ENCODE measurements around the gene GPC3.
A peak's percentile ranks its signal among the peaks of the same experiment; 100 is the strongest.

The GPC3 gene

GRCh38 chrX:133793626-133794025 is 191.8 kb downstream of the GPC3 start:
- Histone ChIP-seq H3K27ac (ENCODE audit: low read depth, low read length) (no peak overlapping the region), H3K4me2 (ENCODE audit: low read length) (no peak overlapping the region), H3K4me3 (ENCODE audit: low read length) (no peak overlapping the region), H3K4me1 (ENCODE audit: control insufficient read depth, low read length) (peaks cover 2% of the 10 kb centered on the region; the same call in 1 of the 2 replicates), H3K79me2 (ENCODE audit: control insufficient read depth, low read length) (no peaks in the 10 kb centered on the region), H3K36me3 (ENCODE audit: control insufficient read depth, low read length) (no peaks in the 10 kb centered on the region), H3K9me3 (ENCODE audit: control insufficient read depth, insufficient read depth, low read length) (no peaks in the 10 kb centered on the region), H3K9me2 (replicated peaks; ENCODE audit: control insufficient read depth, low read length) (no peaks in the 10 kb centered on the region), H3F3A (ENCODE audit: control insufficient read depth, insufficient read depth) (no peaks in the 10 kb centered on the region), H3K27me3 (ENCODE audit: control insufficient read depth, low read length) (no peaks in the 10 kb centered on the region), H4K20me1 (ENCODE audit: control insufficient read depth, insufficient read depth, low read depth, low read length) (no peaks in the 10 kb centered on the region)
- TF ChIP-seq EZH2phosphoT487 (IDR thresholded peaks at IDR 0.05; ENCODE audit: borderline replicate concordance, low read length): no peak
- TF ChIP-seq CTCF (IDR thresholded peaks at IDR 0.05; ENCODE audit: low read depth, low read length, poor library complexity, severe bottlenecking): no peak

GRCh38 chrX:133792198-133792953 is 193.0 kb downstream of the GPC3 start:
- no peaks in the 10 kb centered on the region for H4K20me1 ChIP-seq (ENCODE audit: control insufficient read depth, insufficient read depth, low read depth, low read length)
- H3K27ac ChIP-seq (ENCODE audit: low read depth, low read length): no peak overlapping the region
- no peak overlapping the region for H3K4me2 ChIP-seq (ENCODE audit: low read length)

GRCh38 chrX:133789829-133790228 is 195.6 kb downstream of the GPC3 start:
- no peaks in the 10 kb centered on the region for H3K79me2 ChIP-seq (ENCODE audit: control insufficient read depth, low read length)
- H3K36me3 ChIP-seq (ENCODE audit: control insufficient read depth, low read length): no peaks in the 10 kb centered on the region
- H4K20me1 ChIP-seq (ENCODE audit: control insufficient read depth, insufficient read depth, low read depth, low read length): no peaks in the 10 kb centered on the region

More at GRCh38 chrX:133792198-133792953, 193.0 kb downstream of the GPC3 start:
- Histone ChIP-seq H3K9me2 (replicated peaks; ENCODE audit: control insufficient read depth, low read length) (no peaks in the 10 kb centered on the region), H3K27me3 (ENCODE audit: control insufficient read depth, low read length) (no peaks in the 10 kb centered on the region), H3K36me3 (ENCODE audit: control insufficient read depth, low read length) (no peaks in the 10 kb centered on the region), H3K79me2 (ENCODE audit: control insufficient read depth, low read length) (no peaks in the 10 kb centered on the region), H3K9me3 (ENCODE audit: control insufficient read depth, insufficient read depth, low read length) (no peaks in the 10 kb centered on the region), H3K4me1 (ENCODE audit: control insufficient read depth, low read length) (peaks cover 11% of the 10 kb centered on the region), H3F3A (ENCODE audit: control insufficient read depth, insufficient read depth) (no peaks in the 10 kb centered on the region), H3K4me3 (ENCODE audit: low read length) (no peak overlapping the region)
- TF ChIP-seq EZH2phosphoT487 (IDR thresholded peaks at IDR 0.05; ENCODE audit: borderline replicate concordance, low read length) (no peak), CTCF (IDR thresholded peaks at IDR 0.05; ENCODE audit: low read depth, low read length, poor library complexity, severe bottlenecking) (peak; percentile 85)

GRCh38 chrX:133786382-133786781 is 199.0 kb downstream of the GPC3 start:
- Histone ChIP-seq H3K27me3 (ENCODE audit: control insufficient read depth, low read length) (no peaks in the 10 kb centered on the region), H3K9me2 (replicated peaks; ENCODE audit: control insufficient read depth, low read length) (no peaks in the 10 kb centered on the region), H3K36me3 (ENCODE audit: control insufficient read depth, low read length) (no peaks in the 10 kb centered on the region), H3K27ac (ENCODE audit: low read depth, low read length) (no peak overlapping the region), H4K20me1 (ENCODE audit: control insufficient read depth, insufficient read depth, low read depth, low read length) (no peaks in the 10 kb centered on the region), H3F3A (ENCODE audit: control insufficient read depth, insufficient read depth) (no peaks in the 10 kb centered on the region), H3K4me2 (ENCODE audit: low read length) (no peak overlapping the region), H3K9me3 (ENCODE audit: control insufficient read depth, insufficient read depth, low read length) (no peaks in the 10 kb centered on the region), H3K4me3 (ENCODE audit: low read length) (no peak overlapping the region), H3K4me1 (ENCODE audit: control insufficient read depth, low read length) (peaks cover 53% of the 10 kb centered on the region), H3K79me2 (ENCODE audit: control insufficient read depth, low read length) (no peaks in the 10 kb centered on the region)
- no peak for TF ChIP-seq CTCF (IDR thresholded peaks at IDR 0.05; ENCODE audit: low read depth, low read length, poor library complexity, severe bottlenecking)
- no peak for TF ChIP-seq EZH2phosphoT487 (IDR thresholded peaks at IDR 0.05; ENCODE audit: borderline replicate concordance, low read length)

More at GRCh38 chrX:133789829-133790228, 195.6 kb downstream of the GPC3 start:
- no peak overlapping the region for H3K27ac ChIP-seq (ENCODE audit: low read depth, low read length)
- no peaks in the 10 kb centered on the region for H3K9me2 ChIP-seq (replicated peaks; ENCODE audit: control insufficient read depth, low read length)
- H3K27me3 ChIP-seq (ENCODE audit: control insufficient read depth, low read length): no peaks in the 10 kb centered on the region
- H3K4me3 ChIP-seq (ENCODE audit: low read length): no peak overlapping the region
- H3K4me1 ChIP-seq (ENCODE audit: control insufficient read depth, low read length): peaks cover 24% of the 10 kb centered on the region
- TF ChIP-seq EZH2phosphoT487 (IDR thresholded peaks at IDR 0.05; ENCODE audit: borderline replicate concordance, low read length): no peak
- no peaks in the 10 kb centered on the region for H3K9me3 ChIP-seq (ENCODE audit: control insufficient read depth, insufficient read depth, low read length)
- no peak overlapping the region for H3K4me2 ChIP-seq (ENCODE audit: low read length)
- H3F3A ChIP-seq (ENCODE audit: control insufficient read depth, insufficient read depth): no peaks in the 10 kb centered on the region

Data from DOHH2 (cell line).